HL-60 (cell line): Measurements from ENCODE around the gene AQP10.
"Not testable (repeated sequence)": the region's sequence is repeated elsewhere in the genome, so short reads cannot be mapped to it uniquely, and the experiment has no call there.

Experiments used
- DNase-seq, 2 experiments: peaks; one replicate each; pipeline ENCODE4 v3.0.0-alpha.2; 2010 to 2020; ENCODE audit warnings: low read depth in 1 of 2, low spot score in 1 of 2
- H3K27ac ChIP-seq: fragments of 250-450 bp; sonication (Bioruptor Pico); replicated peaks from 2 replicates; pipeline ENCODE4 v1.5.1; 2020; ENCODE audit warnings: mild to moderate bottlenecking, moderate library complexity
- H3K27me3 ChIP-seq: fragments of 250-450 bp; sonication (Bioruptor Pico); 2 replicates; pipeline ENCODE4 v1.5.1; 2021; ENCODE audit warnings: mild to moderate bottlenecking, moderate library complexity; ENCODE audit not compliant: insufficient read depth, poor library complexity, severe bottlenecking
- H3K4me3 ChIP-seq: replicated peaks from 2 replicates; pipeline ENCODE4 v1.5.1; 2011; ENCODE audit warnings: mild to moderate bottlenecking, control low read depth, low read length; ENCODE audit not compliant: insufficient read depth
- POLR2AphosphoS5 ChIP-seq: IDR thresholded peaks from 2 replicates; pipeline ENCODE4 v1.6.1; 2012; ENCODE audit warnings: low read depth

The AQP10 gene

DNA sequence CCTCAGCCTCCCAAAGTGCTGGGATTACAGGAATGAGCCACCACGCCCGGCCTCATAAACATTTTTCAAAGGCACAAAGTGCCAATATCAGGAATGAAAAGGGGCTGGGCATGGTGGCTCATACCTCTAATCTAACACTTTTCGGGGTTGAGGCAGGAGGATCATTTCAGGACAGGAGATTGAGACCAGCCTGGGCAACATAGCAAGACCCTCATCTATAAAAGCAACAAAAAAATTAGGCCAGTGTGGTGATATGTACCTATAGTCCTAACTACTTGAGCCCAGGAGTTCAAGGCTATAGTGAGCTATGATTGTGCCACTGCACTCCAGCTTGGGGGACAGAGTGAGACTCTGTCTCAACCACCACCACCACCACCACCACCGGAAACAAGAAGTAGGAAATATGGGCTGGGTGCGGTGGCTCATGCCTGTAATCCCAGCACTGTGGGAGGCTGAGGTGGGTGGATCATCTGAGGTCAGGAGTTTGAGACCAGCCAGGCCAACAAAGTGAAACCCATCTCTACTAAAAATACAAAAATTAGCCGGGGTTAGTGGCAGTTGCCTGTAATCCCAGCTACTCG is 53.0 kb downstream of the AQP10 start:
- peak; percentile 96 for TF ChIP-seq POLR2AphosphoS5
- not testable (repeated sequence) for H3K27me3 ChIP-seq, H3K27ac ChIP-seq, H3K4me3 ChIP-seq
- peak in 1 of 2 experiments; percentile 86 for DNase-seq
